Endodermal cell (in vitro differentiated cells): ENCODE measurements around the gene TFR2. TPM values are rescaled to one million over a fixed set of nuclear protein-coding genes. Genes with fewer than 3 reads are reported as not detected.

Source experiments
- DNase-seq: peaks from one replicate; pipeline ENCODE4 v3.0.0-alpha.2; 2017
- H3K27ac ChIP-seq: 2 replicates; pipeline ENCODE4 v1.5.1; 2013; ENCODE audit warnings: mild to moderate bottlenecking, low read depth, low read length, moderate library complexity
- H3K27me3 ChIP-seq: 2 replicates; pipeline ENCODE4 v1.6.1; 2013; ENCODE audit warnings: mild to moderate bottlenecking, low read length, moderate library complexity; ENCODE audit not compliant: insufficient read depth, control insufficient read depth, poor library complexity, severe bottlenecking
- H3K36me3 ChIP-seq: 2 replicates; pipeline ENCODE4 v1.7.0; 2013; ENCODE audit warnings: mild to moderate bottlenecking, low read length, moderate library complexity; ENCODE audit not compliant: control insufficient read depth, insufficient read depth
- H3K4me1 ChIP-seq: one replicate; pipeline ENCODE4 v1.7.0; 2013; ENCODE audit warnings: low read length; ENCODE audit not compliant: control insufficient read depth, insufficient read depth
- H3K4me3 ChIP-seq: 2 replicates; pipeline ENCODE4 v1.5.1; 2013; ENCODE audit warnings: mild to moderate bottlenecking, low read length, moderate library complexity
- H3K9ac ChIP-seq: 2 replicates; pipeline ENCODE4 v1.6.1; 2013; ENCODE audit warnings: mild to moderate bottlenecking, low read length, moderate library complexity; ENCODE audit not compliant: poor library complexity, severe bottlenecking; ENCODE audit errors: extremely low read depth
- H3K9me3 ChIP-seq: 2 replicates; pipeline ENCODE4 v1.6.1; 2013; ENCODE audit warnings: mild to moderate bottlenecking, low read length, moderate library complexity; ENCODE audit not compliant: control insufficient read depth
- H3K27ac Mint-ChIP-seq: 2 replicates; pipeline ENCODE4 v1.8.0; 2020; ENCODE audit warnings: mixed read lengths
- H3K27me3 Mint-ChIP-seq: 2 replicates; pipeline ENCODE4 v1.8.0; 2021; ENCODE audit warnings: mild to moderate bottlenecking, mixed read lengths; ENCODE audit not compliant: insufficient read depth
- H3K36me3 Mint-ChIP-seq: 2 replicates; pipeline ENCODE4 v1.8.0; 2020; ENCODE audit warnings: low read depth, mixed read lengths
- H3K4me1 Mint-ChIP-seq: 2 replicates; pipeline ENCODE4 v1.8.0; 2020; ENCODE audit warnings: mixed read lengths
- H3K4me3 Mint-ChIP-seq: 2 replicates; pipeline ENCODE4 v1.8.0; 2020; ENCODE audit warnings: mild to moderate bottlenecking, moderate library complexity, mixed read lengths
- H3K9me3 Mint-ChIP-seq: 2 replicates; pipeline ENCODE4 v1.8.0; 2020; ENCODE audit warnings: mild to moderate bottlenecking, mixed read lengths
- WGBS, 2 experiments: methylation state at CpG; one replicate each; pipeline versions ENCODE4 v1.1.5 to v1.1.7; 2013; ENCODE audit warnings: missing lambda C conversion rate in 2 of 2, mixed read lengths in 1 of 2; ENCODE audit not compliant: insufficient coverage in 1 of 2, insufficient read length in 1 of 2; 5-methylcytosine and 5-hydroxymethylcytosine counted together
- total RNA-seq, 2 donors: library from RNA; stranded (reverse); fragmentation: NEBNext Ultra II Directional in 1 of 2; extraction: Animal tissue kit (Norgen Biotek cat#: 25700) in 1 of 2; gene quantifications; 2 replicates in 1 of 2; 3 replicates in 1 of 2; pipeline ENCODE4 v1.2.1, GENCODE V29; 2021
- TF ChIP-seq, protein P1 (sequence below): fragments of 200-600 bp; sonication (generic); conservative IDR thresholded peaks from 2 replicates; pipeline ENCODE4 v1.5.0; 2021; ENCODE audit warnings: antibody characterized with exemption, mild to moderate bottlenecking

TFR2 gene
- total RNA-seq, 2 donors from 2014 or later: 1.4 to 2.1 TPM

DNA sequence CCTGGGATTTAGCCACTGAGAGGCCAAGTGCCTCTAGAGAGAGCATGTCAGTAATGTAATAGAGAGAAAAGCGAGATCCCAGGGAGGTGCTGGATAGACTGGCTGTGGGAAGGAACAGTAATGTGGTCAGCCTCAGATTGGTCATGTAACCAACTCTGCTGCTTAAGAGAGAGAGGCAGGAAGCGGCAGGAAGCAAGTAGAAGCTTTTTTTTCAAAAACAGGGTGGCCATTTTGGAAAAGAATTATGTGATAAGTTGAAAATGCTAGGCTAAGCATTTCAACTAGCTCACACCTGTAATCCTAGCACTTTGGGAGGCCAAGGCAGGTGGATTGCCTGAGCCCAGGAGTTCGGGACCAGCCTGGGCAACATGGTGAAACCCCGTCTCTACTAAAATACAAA, 42.9 kb downstream of the TFR2 start:
- H3K27me3 ChIP-seq: no peaks in the 10 kb centered on the region
- H3K27ac ChIP-seq: no peak overlapping the region
- no peaks in the 10 kb centered on the region for H3K9me3 ChIP-seq
- no peak overlapping the region for H3K27ac Mint-ChIP-seq
- H3K36me3 Mint-ChIP-seq: no peaks in the 10 kb centered on the region
- H3K9ac ChIP-seq: no peak overlapping the region
- H3K4me3 Mint-ChIP-seq: no peak overlapping the region
- WGBS, 2 experiments: 95% methylated on average over 4 of the region's 4 CpGs
- peaks cover 10% of the 10 kb centered on the region for H3K4me1 Mint-ChIP-seq
- no peaks in the 10 kb centered on the region for H3K36me3 ChIP-seq
- TF ChIP-seq, protein P1, sequence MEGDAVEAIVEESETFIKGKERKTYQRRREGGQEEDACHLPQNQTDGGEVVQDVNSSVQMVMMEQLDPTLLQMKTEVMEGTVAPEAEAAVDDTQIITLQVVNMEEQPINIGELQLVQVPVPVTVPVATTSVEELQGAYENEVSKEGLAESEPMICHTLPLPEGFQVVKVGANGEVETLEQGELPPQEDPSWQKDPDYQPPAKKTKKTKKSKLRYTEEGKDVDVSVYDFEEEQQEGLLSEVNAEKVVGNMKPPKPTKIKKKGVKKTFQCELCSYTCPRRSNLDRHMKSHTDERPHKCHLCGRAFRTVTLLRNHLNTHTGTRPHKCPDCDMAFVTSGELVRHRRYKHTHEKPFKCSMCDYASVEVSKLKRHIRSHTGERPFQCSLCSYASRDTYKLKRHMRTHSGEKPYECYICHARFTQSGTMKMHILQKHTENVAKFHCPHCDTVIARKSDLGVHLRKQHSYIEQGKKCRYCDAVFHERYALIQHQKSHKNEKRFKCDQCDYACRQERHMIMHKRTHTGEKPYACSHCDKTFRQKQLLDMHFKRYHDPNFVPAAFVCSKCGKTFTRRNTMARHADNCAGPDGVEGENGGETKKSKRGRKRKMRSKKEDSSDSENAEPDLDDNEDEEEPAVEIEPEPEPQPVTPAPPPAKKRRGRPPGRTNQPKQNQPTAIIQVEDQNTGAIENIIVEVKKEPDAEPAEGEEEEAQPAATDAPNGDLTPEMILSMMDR: no peak
- H3K9me3 Mint-ChIP-seq: no peaks in the 10 kb centered on the region
- no peak for DNase-seq
- no peak overlapping the region for H3K4me3 ChIP-seq
- H3K27me3 Mint-ChIP-seq: peaks cover 13% of the 10 kb centered on the region
- H3K4me1 ChIP-seq: no peaks in the 10 kb centered on the region

DNA sequence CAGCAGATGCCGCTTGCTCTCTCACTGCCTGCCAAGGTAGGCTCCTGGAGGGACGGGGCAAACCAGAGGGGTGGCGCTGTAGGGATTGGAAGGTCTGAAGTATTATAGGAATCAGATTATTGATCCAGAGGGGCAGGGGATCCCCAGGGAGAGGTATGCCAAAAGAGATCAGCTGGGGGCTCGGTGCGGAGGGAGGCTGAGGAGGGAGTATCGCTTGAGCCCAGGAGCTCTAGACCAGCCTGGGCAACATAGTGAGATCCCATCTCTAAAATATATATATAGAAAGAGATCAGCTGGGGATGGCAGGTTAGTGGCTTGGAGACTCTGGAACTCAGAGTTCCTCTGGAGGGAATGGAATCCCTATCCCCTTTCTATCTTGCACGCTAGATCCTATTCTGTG, 46.2 kb downstream of the TFR2 start:
- DNase-seq: no peak
- Histone ChIP-seq H3K27me3 (no peaks in the 10 kb centered on the region), H3K36me3 (no peaks in the 10 kb centered on the region), H3K4me1 (no peaks in the 10 kb centered on the region), H3K27ac (no peak overlapping the region), H3K4me3 (no peak overlapping the region), H3K9ac (no peak overlapping the region), H3K9me3 (no peaks in the 10 kb centered on the region)
- H3K9me3 Mint-ChIP-seq: no peaks in the 10 kb centered on the region
- no peak overlapping the region for H3K4me3 Mint-ChIP-seq
- TF ChIP-seq, protein P1: no peak
- WGBS, 2 experiments: 94 to 96% methylated on average over 2 to 7 of the region's 7 CpGs
- H3K36me3 Mint-ChIP-seq: no peaks in the 10 kb centered on the region
- H3K27ac Mint-ChIP-seq: no peak overlapping the region
- peaks cover 4% of the 10 kb centered on the region for H3K4me1 Mint-ChIP-seq
- H3K27me3 Mint-ChIP-seq: peaks cover 25% of the 10 kb centered on the region

DNA sequence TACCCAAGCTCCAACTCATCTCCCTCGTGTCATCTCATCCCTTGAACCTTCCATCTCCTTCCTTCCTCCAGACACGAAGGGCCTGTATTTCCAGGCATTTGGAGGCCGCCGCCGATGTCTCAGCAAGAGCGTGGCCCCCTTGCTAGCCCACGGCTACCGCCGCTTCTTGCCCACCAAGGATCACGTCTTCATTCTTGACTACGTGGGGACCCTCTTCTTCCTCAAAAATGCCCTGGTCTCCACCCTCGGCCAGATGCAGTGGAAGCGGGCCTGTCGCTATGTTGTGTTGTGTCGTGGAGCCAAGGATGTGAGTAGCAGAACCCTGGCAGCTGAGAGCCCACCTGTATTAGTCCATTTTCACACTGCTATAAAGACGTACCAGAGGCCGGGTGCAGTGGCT, 49.8 kb downstream of the TFR2 start:
- 94% methylated on average over 14 to 17 of the region's 17 CpGs for WGBS, 2 experiments
- Histone ChIP-seq H3K27ac (no peak overlapping the region), H3K36me3 (no peaks in the 10 kb centered on the region), H3K4me1 (no peaks in the 10 kb centered on the region), H3K9ac (no peak overlapping the region), H3K27me3 (no peaks in the 10 kb centered on the region), H3K9me3 (no peaks in the 10 kb centered on the region), H3K4me3 (no peak overlapping the region)
- Mint-ChIP-seq H3K27ac (no peak overlapping the region), H3K4me3 (no peak overlapping the region), H3K4me1 (peaks cover 20% of the 10 kb centered on the region), H3K27me3 (peaks cover 27% of the 10 kb centered on the region), H3K9me3 (no peaks in the 10 kb centered on the region), H3K36me3 (no peaks in the 10 kb centered on the region)
- TF ChIP-seq, protein P1: no peak
- no peak for DNase-seq
